Activated effector memory CD4-positive, alpha-beta T cell treated with Interleukin-2 at 50 U/mL for 16 hours (primary cell): ENCODE measurements around the gene PRPF6.
"Not testable (repeated sequence)": the region's sequence is repeated elsewhere in the genome, so short reads cannot be mapped to it uniquely, and the experiment has no call there.

ENCODE experiments used
- DNase-seq: peaks from one replicate; pipeline ENCODE4 v3.0.0-alpha.2; 2020

PRPF6 gene

DNA sequence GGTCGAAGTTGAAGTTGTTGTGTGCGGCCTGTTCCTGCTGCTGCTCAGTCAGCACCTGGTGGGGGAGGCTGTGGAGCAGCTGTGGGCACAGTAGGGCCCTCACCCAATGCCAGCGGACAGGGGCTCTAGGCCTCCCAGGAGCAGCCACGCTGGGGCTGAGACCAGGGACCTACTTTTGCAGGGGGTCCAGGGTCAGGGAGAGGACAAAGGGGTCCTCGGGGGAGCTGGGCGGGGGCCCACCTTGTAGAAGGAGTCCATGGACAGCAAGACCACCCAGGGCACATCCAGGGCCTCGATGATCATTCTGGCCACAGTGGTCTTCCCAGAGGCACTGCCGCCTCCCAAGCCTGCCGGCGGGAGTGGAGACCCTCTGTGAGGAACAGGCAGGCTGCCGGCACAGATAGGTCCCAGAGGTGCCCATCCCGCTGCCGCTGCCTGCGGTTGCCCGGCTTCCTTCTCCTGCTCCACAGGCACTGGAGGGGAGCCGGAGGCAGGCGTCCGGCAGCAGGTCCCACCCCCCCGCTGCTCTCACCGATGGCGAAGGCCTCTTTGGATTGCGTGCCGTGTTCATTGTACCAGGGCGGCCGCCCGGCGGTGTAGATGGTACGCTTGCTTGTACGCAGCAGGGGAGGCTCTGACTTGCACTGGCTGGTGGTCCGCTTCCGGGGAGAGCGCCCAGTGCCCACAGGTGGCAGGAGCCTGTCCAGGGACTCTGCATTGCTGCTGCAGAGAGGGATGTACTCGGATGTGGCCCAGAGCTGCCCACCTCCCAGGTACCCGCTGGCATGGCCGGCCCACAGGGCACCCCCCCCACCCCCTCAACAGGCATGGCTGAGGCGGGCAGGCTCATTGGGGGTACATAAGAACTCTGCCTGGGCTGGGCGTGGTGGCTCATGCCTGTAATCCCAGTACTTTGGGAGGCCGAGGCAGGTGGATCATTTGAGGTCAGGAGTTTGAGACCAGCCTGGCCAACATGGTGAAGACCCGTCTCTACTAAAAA lies 34.7 kb upstream of the PRPF6 start:
- DNase-seq, result no peak

DNA sequence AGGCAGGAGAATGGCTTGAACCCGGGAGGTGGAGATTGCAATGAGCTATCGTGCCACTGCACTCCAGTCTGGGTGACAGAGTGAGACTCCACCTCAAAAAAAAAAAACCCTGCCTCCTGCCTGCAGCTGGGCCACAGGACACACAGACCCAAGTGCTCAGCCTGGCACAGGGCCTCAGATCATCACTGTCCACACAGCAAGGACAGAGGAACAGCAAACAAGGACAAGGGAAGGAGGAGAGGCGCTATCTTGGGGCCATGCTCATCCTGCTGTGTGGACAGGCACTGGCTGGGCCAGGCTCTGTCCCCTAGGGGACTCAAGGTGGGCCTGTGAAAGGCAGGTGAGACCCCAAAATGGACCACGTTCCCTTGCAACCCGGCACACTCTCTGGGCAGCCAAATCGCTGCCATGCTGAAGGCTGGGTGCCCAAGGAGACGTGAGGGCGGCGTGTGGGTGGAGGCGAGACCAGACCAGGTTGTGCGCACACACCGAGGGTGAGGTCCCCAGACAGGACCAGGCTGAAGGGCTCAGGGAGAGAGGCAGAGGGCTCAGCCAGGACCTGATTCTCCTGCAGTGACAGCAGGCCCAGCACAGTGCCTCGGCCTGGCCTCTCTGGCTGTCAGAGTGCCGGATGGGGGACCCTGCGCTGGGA lies 33.8 kb upstream of the PRPF6 start:
- no peak for DNase-seq

DNA sequence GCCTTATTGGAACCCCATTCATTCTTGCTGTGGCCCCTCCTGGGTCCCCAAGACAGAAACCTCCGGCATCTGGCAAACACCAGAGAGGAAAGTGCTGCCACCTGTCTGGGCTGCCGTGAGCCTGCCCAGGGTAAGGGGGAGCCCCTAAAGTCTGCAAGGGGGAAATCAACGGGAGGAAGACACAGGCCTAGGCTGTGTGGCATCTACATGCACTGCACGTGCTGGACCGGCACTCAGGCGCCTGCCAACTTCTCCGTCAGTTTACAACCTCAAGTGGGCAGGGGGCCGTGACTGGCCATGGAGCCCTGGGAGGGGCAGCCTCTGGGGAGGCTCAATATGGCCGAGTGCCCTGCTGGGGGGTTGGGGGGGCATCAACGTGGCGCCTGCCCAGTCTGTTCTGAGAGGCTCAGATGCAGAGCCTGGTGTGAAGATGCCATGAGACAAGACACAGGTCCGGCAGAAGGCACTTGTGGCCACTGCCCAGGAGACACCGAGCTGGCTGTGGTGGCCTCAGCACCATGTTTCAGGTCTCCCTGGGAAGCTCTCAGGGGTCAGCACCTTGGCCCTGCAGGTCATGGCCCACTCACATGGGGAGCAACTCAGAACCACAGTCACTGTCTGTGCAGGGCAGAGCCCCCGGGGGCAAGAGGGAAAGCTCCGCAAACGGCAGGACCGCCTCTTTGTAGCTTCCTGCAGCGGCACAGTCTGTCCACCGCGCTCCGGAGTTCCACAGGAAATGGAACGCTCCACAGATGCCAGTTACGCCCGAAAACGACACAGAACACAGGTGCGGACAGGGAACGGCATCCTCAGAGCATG lies 33.1 kb upstream of the PRPF6 start:
- DNase-seq, result no peak

DNA sequence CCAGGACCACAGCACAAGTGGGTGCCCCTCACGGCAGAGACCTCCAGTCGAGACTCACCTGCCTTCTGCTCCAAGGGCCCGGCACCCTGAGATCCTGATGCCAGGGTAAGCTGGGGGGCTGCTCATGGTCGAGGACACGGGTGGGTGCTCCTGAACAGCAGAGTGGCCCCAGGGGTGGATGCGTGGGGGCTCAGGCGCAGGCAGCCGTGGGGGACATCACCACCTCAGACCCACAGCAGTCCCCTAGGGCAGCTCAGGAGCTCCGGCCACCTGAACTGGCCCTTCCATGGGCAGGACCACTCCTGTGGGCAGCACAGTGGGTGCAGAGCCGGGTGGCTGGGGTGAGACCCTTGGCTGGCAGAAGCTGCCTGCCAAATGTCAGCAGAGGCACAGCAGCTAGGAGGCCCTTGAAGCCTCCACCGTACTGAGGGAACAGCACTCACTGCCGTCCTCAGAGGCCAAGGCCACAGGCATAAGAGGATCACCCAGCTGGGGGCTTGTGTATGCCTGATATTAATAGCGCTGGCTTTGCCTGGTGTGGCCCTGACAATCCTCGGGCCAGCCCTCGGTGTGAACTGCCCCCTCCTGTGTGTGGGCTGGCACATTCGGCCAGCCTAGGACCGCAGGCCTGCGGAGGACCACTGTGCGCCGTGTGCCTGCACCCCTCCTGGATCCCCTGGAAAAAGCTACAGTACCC lies 30.1 kb upstream of the PRPF6 start:
- no peak for DNase-seq

DNA sequence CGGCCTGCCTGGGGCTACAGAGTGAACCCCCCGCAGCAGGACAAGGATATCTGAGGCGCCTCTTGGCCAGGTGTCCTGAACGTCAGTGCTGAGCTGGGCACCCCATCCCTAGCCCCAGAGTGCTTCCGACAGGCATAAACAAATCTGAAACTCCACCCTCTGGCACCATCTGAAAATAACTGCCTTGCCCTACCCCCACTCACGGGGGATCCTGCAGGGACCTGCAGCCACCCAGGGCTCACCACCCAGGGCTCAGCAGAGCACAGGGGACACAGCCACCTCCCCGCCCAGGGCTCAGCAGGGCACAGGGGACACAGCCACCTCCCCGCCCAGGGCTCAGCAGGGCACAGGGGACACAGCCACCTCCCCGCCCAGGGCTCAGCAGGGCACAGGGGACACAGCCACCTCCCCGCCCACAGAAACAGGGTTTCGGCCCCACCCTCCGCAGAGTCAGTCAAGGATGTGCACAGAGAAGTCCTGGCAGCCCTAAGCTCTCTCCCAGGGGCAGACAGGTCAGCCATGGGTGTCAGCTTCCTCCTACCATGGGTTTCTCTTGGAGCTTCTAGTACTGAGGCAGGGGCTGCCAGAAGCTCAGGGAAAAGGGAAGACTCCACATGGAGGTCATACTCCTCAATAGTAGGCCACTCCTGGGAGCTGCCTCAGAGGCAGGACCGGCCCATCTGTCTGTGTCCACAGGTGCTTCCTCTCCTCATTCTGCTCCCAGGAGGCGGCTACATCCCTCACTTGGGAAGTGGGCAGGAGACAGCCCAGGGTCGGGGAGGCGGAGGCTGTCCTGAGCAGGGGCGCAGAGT lies 29.3 kb upstream of the PRPF6 start:
- DNase-seq, result no peak

DNA sequence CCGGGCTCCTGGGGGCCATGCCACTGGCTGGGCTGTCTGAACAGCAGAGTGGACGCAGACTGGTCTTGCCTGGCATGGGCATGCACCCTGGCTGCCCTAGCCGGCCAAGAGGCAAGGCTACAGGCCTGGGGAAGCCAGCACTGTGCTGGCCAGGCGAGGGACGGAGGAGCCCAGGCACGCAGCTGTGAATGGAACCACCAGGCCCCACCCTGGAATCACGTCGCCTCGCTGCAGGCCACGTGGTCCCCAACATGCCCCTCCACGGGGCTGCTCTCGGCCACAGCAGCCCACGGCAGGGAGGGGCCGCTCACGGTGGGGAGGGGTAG lies 28.8 kb upstream of the PRPF6 start:
- no peak for DNase-seq

DNA sequence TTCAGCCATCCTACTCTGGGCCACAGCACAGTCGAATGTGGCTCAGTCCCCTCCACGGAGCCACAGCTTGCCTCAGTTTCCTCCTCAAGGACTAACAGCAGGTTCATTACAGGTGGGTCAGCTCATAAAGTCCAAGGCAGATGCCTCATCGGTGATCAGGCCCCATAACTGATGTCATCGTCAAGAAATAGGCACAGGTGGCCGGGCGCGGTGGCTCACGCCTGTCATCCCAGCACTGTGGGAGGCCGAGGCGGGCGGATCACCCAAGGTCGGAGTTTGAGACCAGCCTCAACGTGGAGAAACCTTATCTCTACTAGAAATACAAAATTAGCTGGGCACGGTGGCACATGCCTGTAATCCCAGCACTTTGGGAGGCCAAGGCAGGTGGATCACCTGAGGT lies 28.2 kb upstream of the PRPF6 start:
- DNase-seq, result no peak

DNA sequence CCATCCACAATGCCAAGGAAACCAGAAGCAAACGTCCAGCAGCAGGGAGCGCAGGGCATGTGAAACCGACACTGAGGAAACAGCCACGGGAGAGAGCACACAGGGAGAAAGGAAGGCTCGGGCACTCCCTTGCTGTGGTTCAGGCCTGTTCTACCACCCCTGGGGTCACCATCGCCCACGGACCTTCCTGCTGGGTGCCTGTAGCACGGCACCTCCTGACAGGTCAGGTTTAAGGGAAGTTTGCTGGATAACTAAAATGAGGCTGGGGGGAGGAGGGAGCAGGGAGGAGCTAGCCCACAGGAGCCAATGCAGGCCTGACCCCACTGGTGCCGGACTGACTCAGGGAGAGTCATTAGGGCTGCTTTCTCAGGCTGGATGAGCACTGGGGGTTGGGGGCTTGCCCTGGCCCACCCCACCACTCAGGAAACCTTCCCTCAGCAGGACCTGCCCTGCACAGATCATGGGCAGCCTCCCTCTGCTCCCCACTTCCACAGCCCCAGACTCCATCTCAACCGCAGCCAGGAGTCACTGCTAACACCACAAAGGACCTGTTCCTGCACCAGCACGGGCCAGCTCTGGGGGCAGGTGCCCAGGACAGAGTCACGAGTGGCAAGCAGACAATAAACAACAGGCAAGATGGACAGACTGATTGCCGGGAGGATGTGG lies 27.0 kb upstream of the PRPF6 start:
- no peak for DNase-seq

DNA sequence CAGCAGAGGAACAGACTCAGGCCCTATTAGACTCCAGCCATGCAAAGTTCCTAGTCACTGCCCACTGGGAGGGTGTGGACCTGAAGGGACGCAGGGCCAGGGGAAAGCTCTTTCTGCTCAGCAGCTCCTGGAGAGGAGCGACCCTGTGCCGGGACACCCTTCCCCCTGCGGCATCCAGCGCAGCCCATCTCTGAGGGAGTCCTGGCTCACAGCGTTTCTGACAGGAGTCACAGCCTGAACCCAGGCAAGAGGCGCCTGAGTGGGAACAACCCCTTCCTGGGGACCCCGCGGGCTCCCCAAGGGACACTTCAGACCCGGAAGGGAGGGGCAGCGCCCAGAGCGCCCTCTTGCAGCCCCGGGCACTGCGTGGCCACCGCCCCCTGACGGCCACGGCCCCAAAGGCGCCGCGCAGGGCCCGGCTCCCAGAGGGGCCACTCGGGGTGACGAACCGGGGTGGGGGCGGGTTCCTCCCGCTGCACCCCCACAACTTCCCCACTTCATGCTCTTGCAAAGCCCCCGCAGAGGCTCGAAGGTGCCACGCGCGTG lies 25.6 kb upstream of the PRPF6 start:
- no peak for DNase-seq

DNA sequence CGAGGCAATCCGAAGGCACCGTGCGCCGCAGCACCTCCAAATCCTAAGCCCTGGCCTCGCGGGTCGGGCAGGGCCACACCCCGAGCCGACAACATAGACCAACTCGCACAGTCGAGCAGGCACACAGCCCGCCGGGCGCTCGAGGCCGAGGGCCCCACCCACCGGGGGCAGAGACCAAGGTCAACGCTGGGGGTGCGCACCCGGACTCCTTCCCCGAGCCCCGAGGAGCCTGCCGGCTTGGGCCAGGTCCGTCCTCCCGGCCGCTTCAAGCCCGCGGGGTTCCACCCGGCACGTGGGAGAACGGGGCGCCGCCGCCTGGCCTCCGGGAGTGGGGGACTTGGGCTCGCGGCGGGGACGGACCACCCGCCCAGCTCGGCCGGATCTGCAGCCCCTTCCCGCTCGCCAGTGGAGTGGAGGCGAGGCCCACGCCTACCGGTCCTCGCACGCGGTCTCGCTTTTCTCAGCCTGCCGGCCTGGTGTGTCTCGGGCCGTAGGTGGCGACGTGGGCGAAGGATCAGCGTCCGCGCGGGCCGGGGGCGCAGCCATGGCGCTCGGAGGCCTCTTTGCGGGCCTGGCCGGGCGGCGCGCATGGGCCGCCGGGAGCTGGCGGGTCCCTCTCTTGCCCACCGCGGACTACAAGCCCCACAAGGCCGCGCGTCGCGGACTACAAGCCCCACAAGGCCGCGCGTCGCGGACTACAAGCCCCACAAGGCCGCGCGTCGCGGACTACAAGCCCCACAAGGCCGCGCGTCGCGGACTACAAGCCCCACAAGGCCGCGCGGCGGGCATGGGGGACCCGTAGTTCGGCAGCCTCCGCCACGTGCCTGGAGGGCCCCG lies 24.9 kb upstream of the PRPF6 start, which contains the start of gene UCKL1:
TSS of gene UCKL1 (minus strand) at position 590 of the 837 bp plus-strand sequence. CDS start at position 546, 44 bp downstream.
- DNase-seq, result peak; percentile 80

DNA sequence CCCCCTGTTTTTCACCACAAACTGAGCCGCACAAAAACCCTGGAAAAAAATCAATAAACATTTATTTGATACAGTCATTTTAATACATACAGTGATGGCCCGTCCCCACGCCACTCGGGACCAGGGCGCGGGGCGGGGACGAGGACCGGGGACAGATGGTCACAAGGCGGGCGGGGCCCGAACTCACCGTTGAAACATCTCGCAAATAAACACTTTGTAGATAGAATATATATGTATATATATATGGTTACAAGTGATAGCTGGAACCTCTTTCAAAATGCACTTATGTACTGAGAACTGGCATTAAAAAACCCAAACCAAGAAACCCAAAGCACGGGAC lies 24.3 kb upstream of the PRPF6 start:
- no peak for DNase-seq

DNA sequence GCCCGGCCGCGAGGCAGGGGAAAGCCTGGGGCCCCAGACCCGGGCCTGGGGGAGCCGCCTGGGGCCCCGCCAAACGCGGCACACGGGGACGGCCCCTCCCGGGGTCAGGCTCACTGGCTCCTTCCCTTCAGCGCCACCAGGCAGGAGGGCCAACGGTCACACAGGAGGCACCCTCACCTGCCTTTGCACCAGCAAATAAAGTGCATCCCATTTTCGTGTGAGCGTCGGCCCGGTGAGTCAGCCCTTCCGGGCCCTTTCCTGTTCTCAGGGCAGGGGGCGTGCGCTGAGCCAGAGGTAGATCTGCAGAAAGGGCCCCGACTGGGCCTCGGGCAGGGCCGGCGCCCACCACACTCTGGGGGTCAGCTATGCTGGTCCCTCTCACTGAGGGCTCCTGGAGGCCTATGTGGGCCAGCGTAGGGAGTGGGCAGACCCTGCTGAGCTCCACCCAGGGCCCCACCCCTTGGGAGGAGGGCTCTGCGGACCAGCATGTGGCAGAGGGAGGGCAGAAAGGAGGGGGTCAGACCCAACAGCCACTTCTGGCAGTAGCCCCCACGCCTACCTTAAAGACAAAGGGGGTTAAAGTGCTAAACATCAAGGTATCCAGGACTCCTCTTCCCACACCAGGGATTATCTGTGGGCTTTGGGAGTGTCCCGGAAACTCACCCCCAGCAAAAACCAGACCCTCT lies 23.8 kb upstream of the PRPF6 start:
- DNase-seq, result peak; percentile 73

DNA sequence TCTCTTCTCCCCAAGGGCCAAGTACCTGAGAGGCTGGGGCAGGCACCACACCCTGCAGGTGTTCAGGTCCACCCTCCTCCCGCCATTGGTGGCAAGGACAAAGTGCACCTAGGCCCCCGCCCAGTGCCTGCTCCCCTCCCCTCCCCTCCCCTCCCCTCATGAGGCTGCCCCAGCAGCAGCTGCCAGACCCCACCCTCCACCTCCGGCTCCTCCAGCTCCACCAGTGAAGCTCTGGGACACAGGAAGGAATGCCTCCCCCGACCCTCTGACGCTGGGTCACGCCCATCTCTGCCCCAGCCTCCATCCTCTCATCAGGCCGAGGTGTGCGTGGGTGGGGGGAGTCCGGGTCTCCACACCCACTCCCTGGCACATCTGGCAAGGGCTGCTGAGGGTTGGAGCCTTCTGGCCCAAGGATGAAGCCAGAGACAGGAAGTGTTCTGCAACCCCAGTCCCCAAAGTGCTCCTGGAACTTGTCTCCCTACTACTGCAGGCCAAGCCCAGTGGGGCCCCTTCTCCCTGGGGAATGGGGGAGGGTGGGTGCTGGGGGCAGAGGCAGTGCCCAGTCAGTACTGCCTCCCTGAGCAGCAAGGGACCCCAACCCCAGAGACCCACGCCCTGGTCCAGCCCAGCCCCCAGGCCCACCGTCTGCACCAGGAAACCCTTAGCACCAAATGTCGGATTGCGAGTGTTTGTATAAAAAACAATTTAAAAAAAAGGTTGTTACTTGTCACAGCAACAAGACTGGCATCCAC lies 23.1 kb upstream of the PRPF6 start:
- DNase-seq, result no peak

DNA sequence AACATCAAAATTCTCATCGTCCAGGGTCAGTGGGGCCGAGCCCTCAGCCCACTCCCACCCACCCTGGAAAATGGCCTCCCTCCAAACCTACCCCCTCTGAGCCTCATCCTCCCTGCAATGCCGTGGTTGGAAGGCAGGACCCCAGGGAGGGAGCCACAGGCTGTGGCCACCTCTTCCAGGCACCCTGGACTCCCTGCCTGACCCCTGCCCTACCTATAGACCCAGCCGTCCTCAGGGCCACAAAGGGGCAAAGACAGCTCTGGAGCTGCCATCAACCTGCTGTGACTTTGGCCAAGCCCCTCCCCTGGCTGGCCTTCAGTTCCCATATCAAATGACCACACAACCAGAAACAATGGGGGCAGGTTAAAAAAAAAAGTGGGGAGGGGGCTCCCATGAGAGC lies 22.5 kb upstream of the PRPF6 start:
- DNase-seq, result no peak

DNA sequence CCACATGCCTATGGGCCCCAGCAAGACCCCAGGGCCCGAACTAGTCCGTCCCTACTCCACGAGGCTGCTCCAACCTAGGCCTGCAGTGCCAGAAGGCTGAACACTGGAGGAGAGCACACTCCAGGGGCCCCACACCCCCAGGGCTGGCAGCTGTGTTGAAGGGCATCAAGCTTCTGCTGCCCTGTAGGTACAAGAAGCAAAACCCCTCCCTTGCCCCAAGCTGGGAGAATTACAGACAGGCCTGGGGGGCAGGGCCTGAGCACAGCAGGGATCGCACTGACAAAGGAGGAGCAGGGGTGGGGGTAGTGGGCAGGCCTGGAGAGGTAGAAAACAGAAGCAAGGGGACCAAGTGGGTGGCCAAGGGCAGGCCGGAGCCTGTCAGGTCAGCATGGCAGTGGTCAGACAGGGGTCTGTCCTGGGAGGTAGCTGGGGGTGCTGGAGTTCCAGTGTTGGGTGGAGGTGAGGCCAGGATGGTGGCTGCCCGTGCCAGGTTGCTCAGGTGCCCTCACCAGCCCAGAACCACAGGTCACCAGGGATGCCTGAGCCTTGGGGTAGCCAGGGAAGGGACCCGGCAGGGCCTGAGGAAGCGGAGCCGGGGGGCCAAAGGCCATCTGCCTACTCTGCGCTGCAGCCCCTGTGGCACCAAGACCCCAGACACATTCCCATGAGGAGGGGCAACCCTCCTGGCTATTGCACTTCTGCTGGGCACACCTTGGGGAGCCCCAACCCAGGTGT lies 21.8 kb upstream of the PRPF6 start:
- DNase-seq, result no peak

DNA sequence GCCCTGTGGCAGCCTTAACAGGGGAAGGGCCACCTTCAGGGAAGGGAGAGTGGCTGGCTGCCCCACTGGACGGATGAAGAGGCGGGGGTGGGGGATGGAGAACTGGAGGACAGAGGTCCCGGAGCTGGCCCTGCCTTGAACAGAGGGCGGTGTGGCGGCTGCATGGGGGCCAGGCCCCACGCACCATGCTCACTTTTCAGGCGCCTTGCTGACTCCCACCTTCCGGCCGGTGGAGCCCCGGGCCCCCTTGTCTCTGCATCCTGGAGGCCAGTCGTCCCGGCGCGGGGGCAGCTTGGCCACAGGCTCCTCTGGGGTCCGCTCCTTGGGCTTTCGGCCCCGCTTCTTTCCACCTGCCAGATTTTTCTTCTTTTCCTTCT lies 21.2 kb upstream of the PRPF6 start:
- DNase-seq, result no peak

DNA sequence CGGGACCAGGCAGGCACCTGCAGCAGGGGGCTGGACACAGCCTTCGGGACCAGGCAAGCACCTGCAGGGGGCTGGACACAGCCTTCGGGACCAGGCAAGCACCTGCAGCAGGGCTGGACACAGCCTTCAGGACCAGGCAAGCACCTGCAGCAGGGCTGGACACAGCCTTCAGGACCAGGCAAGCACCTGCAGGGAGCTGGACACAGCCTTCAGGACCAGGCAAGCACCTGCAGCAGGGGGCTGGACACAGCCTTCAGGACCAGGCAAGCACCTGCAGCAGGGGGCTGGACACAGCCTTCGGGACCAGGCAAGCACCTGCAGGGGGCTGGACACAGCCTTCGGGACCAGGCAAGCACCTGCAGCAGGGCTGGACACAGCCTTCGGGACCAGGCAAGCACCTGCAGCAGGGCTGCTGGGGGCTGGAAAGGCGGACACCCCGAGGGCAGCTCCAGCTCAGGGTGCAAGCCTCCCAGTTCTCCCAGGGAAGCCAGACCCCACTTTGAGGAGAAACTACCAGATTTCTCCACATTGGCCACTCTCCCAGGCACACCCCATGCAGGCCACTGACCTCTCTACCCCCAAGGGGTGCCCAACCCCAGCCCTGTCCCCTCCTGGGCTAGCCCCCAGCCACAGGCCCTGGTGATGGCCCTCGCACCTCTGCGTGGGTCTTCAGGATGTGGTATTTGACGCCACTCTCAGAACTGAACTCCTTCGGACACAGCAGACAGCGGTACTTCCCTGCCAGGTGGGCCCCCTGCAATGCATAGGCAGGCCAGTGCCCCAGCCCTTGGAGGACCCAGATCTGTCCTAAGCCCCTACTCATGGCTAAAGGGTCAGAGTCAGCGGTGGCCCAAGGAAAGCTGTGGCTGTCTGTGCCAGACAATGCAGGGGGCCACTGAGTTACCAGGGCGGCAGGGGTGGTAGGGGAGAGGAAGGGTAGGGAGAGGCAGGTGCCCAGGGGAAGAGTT lies 20.0 kb upstream of the PRPF6 start:
- DNase-seq, result not testable (repeated sequence)
